Stimulated activated CD4-positive, alpha-beta T cell treated with anti-CD3 and anti-CD28 coated beads, Interleukin-4, amount 100 ng/mL, for 48 hours (primary cell): ENCODE measurements around the gene ADGRG2.

Experiments used
- DNase-seq, 2 donors: peaks; one replicate each; pipeline ENCODE4 v3.0.0-alpha.2; 2020; ENCODE audit warnings: low read depth in 2 of 2

Gene ADGRG2

GRCh38 chrX:19121898-19122640 is at the start of gene ADGRG2:
TSS of gene ADGRG2 (minus strand) at chrX:19122468. CDS start at chrX:19068834, 53,634 bp downstream.
- DNase-seq: no peak

GRCh38 chrX:19168609-19169008 is 46.3 kb upstream of the ADGRG2 start:
- no peak for DNase-seq

DNA sequence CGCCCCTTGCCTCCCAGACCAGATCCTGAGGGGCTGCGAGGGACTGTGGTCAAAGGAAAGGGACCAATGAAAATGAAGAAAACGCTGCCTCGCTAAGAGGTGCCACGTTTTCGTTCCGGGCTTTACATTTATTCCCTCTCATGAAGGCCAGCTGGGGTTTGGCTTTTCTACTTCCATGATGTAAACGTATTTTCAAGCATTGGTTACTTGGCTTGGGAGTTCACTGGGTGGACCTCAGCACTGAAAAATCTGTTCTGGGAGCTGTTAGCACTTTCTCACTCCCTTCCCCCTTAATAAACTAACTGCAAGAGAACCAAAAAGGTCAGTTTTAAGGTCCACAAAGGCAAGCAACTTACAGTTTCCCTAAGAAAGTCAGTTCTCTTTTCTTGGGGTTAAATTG is 40.6 kb upstream of the ADGRG2 start:
- no peak for DNase-seq

- no peak for DNase-seq
These were observed 33.9 kb upstream of the ADGRG2 start for GRCh38 chrX:19156186-19156585.

DNA sequence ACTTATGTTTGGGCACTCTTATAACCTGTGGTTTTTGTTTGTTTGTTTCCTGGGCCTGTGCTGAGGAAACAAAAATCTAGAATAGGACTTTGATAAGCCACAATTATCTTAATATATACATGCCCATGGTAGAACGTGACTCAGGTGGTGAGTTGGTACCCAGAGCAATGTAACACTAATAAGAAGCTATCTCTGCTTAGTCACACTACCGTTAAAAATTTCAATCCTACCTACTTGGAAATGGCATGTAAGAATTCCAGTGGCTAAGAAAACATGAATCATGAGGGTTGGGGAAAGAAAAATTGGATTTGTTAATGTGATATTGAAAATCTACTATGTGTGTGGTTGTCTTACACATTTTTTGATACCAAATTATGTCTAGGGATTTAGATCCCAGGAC is 30.5 kb upstream of the ADGRG2 start:
- no peak for DNase-seq

DNA sequence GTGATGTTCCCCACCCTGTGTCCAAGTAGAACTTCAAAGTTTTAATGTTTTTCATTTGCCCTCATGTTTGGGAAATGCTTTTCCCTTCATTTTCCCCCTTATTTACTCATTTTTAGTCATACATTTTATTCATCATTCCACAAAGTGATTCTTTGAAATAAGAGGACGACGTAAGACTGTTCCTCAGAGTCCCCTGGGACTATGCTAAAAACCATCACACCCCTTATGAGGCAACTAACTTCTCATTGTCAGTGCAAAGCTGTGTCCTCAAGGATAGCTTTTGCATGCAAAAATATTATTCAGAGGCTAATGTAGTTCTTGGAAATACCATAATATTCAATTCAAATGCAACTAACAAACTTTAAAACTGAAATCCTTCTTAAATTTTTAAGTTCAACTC is 14.8 kb upstream of the ADGRG2 start:
- DNase-seq: no peak

- DNase-seq: no peak
These were observed 11.5 kb upstream of the ADGRG2 start for GRCh38 chrX:19133784-19134183.

GRCh38 chrX:19133231-19133630 is 11.0 kb upstream of the ADGRG2 start:
- no peak for DNase-seq

- no peak for DNase-seq
These were observed 8.4 kb upstream of the ADGRG2 start for GRCh38 chrX:19130628-19131027.

DNA sequence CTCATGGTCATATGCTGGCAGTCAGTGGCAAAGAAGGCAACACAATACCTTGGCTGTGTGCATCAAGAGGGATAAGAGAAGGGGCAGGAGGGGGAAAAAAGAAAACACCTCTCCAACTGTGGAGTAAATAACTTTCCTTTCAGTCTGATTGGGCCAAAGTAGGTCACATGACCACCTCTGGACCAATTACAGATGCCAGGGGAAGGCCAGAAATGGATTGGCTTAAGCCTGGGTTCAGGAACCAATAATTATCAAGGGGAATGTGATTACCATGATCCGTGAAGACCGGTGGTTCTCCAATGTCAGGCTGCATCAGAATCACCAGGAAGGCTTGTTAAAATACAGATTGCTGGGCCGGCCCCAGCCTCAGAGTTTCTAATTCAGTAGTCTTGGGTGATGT is 7.4 kb upstream of the ADGRG2 start:
- no peak for DNase-seq

DNA sequence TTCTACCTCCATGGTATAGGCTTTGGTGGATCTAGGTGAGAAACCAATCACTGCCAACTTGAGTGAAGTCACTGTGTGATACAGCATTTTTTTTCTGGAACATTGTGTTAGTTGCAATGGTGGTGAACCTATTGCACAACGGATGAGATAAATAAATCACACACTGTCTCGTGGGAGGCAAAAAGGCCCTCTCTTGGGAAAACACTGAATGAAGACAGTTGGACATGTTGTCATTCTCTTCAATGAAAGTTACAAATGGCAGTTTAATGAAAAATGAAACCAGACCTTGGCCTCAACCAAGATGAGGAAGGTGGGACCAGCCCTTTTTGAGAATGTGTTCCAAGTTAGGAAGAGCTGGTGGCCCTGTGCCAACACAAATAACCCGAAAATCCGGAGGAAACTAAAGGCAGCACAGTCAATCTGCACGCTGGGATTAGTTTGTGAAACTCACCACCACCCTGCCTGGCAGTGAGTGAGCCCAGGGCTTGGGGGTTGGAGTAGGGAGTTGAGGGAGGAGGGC is 5.4 kb upstream of the ADGRG2 start:
- DNase-seq: no peak

DNA sequence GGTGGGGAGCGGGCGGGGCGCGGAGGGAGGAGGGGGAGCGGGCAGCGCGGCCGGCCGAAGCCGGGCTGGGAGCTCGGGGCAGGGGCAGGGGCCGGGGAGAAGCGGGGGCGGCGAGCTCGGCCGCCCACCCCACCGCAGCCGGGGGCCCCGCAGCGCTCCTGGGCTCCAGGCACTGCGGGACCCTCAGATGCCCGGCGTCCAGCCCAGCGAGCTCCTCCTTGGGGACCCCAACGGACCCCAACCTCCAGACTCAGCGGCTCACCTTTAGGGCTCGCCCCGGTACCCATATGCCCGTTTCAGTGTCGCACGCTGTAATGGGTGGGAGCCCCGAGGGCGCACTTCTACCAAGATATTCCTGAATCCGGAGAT is 357 bp upstream of the ADGRG2 start:
- DNase-seq: no peak

- no peak for DNase-seq
These were observed 802 bp downstream of the ADGRG2 start for GRCh38 chrX:19121466-19121865.

DNA sequence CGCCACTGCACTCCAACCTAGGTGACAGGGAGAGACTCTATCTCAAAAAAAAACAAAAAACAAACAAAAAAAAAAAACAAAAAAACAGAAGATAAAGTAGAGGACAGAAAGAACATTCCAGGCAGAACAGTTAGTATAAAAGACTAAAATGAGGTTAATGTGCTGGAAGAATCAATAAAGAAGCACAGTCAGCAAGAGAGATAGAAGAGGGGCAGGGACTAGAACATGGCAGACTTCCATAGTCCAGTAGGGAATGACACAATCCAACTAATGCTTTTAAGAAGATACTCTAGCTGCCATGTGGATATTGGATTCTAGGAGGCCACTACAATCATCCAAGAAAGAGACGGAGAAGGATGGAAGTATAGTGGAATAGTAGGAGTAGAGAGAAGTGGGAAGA is 11.6 kb downstream of the ADGRG2 start:
- DNase-seq: no peak

GRCh38 chrX:19107035-19107434 is 15.2 kb downstream of the ADGRG2 start:
- DNase-seq: no peak

- no peak for DNase-seq
These were observed 21.7 kb downstream of the ADGRG2 start for GRCh38 chrX:19100586-19100985.

GRCh38 chrX:19097553-19098283 is 24.6 kb downstream of the ADGRG2 start:
- no peak for DNase-seq

GRCh38 chrX:19096586-19096985 is 25.7 kb downstream of the ADGRG2 start:
- DNase-seq: no peak

- no peak for DNase-seq
These were observed 27.6 kb downstream of the ADGRG2 start for GRCh38 chrX:19094654-19095053.

DNA sequence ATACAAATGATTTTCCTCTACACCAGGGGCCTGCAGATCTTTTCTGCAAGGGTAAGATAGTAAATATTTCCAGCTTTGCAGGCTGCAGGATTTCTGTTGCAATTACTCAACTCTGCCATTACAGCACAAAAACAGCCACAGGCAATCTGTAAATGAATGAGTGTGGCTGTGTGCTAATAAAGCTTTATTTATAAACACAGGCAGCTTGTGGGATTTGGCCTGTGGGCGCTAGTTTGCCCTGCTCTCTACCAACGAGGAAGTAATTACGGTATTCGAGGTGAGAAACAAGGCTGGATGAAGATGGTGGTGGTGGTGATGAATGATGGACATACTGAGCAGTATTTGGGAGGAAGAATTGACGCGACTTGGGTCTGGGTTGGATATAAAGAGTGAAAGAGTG is 30.7 kb downstream of the ADGRG2 start:
- no peak for DNase-seq

DNA sequence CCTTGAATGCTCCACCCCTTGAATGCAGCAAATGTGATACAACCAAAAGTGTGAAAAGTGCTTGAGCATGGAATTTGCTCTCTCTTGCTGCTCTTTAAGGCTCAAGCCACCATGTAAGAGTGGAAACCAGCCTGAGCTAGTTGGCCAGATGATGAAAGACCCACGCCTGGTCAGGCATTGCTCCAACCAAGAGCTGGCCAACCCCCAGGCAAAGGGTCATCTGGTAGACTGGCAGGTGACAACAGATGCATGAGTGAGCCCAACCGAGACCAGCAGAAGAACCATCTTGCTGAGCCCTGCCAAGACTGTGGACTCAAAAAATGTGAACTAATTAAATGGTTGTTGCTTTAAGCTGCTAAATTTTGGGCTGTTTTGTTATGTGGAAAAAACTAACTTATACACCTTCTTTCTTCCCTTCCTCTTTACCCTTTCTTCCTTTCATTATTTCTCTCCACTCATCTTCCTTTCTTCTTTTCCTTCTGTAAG is 32.7 kb downstream of the ADGRG2 start:
- no peak for DNase-seq

DNA sequence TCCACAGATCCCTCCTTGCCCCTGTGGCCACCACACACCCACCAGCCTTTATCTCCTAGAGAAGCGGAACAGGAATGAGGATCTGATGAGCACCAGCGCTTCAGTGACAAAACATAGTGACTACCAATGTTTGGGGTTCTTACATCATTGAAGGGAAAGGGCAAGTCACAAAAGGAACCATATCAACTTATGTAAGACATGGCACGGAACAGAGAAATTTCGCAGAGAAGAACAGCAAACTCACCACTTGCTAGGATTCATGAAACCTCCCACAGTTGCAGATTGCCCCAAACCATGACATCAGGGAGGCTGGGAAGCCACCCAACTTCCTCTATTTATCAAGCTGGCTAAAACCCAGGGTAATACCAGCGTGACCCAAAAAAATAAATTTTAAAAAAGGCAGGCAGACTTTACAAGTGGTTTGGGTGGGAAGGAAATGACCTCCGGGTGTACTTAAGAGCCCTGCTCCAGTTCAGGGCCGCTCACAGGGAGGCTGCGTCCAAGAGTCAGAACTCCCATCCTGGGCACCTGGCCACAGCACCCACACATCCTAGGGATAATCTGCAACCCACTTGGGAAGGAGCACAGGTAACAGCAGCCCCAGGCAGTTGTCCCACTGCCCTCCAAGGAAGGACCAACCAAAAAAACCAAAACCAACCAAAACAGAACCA is 36.0 kb downstream of the ADGRG2 start:
- DNase-seq: no peak

DNA sequence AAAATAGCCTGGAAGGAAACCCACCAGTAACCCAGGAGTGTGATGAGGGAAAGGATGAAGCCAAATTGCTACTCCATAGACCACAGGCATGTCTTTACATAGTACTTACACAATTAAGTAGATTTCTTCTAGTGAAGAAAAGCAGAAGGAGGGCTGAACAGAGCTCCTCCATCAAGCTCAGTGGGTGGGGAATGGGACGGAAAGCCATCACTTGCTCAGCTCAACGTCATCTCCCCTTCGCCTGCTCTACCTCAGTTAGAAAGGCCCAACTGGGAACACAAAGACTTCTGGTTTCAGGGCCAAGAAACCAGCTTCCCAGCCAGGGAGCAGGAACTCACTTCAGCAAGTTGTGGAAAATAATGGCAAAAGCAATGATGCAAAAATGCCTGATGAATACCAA is 36.6 kb downstream of the ADGRG2 start:
- no peak for DNase-seq
